ENCODE measurements around the gene INAFM1. TPM values are rescaled to one million over a fixed set of nuclear protein-coding genes. Genes with fewer than 3 reads are reported as not detected.

Gene INAFM1
- total and polyA plus RNA-seq, 3 donors from 2014 or later, result 9.0 to 29.5 (median 20.8) TPM

- Histone ChIP-seq H3K36me3 (ENCODE audit: low read depth, missing control alignments) (no peaks in the 10 kb centered on the region), H3K27me3 (no peaks in the 10 kb centered on the region), H3K9me3 (no peaks in the 10 kb centered on the region), H3K27ac (no peak overlapping the region), H3K4me1 (no peaks in the 10 kb centered on the region), H3K4me3 (no peak overlapping the region)
- WGBS, 2 donors, result 80 to 84% methylated on average over 10 of the region's 10 CpGs
- TF ChIP-seq POLR2A (IDR thresholded peaks at IDR 0.05) (no peak), CTCF (IDR thresholded peaks at IDR 0.05) (no peak)
- no peak for DNase-seq
- intact Hi-C loops (cut with DNase I; ENCODE audit: low total_unique reads), result no loop called here
Measured at GRCh38 chr19:47313754-47314295, 39.1 kb downstream of the INAFM1 start.

DNA sequence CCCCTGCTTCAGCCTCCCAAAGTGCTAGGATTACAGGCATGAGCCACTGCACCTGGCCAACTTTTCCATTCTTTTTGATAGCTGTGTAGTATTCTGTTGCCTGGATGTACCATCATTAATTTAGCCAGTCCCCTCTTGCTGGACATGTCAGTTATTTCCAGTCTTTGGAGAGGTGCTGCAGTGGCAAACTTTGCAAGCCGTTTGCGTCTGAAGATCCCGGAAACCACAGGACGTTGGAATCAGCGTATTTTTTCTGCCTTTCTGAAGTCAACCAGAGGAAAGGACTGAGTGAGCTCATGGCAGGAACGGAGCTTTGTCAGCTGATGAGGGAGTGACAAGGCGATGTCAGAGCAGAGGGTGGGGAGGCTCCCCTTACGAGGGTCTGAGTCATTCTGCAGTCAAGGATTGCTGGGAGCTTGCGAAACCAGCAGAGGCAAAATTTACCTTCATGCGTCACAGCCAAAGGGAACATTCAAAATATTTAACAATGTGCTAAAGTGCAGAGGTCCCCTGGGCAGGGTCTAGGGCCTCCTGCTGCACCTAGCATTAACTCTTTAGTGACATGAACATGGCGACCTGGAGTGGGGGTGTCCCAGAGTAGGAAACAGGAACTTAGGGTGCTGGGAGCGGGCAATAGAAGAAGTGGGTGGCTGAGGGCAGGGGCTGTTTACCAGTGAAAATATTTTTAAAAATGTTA lies 40.6 kb downstream of the INAFM1 start:
- intact Hi-C loops (cut with DNase I; ENCODE audit: low total_unique reads), result no loop called here
- TF ChIP-seq POLR2A (IDR thresholded peaks at IDR 0.05), result no peak
- H3K27ac ChIP-seq, result peak overlapping the region in 1 of 2 donors; percentile 42
- no peak overlapping the region for H3K4me3 ChIP-seq
- no peaks in the 10 kb centered on the region for H3K9me3 ChIP-seq
- WGBS, 2 donors, result 54 to 66% methylated on average over 12 of the region's 12 CpGs
- H3K27me3 ChIP-seq, result no peaks in the 10 kb centered on the region
- DNase-seq, result peak; percentile 42
- H3K4me1 ChIP-seq, result no peaks in the 10 kb centered on the region
- no peaks in the 10 kb centered on the region for H3K36me3 ChIP-seq (ENCODE audit: low read depth, missing control alignments)

- 83 to 89% methylated on average over 4 of the region's 4 CpGs for WGBS, 2 donors
- H3K36me3 ChIP-seq (ENCODE audit: low read depth, missing control alignments), result no peaks in the 10 kb centered on the region
- intact Hi-C loops (cut with DNase I; ENCODE audit: low total_unique reads), result no loop called here
- TF ChIP-seq CTCF (IDR thresholded peaks at IDR 0.05) (no peak), POLR2A (IDR thresholded peaks at IDR 0.05) (no peak)
- no peak overlapping the region for H3K4me3 ChIP-seq
- H3K9me3 ChIP-seq, result no peaks in the 10 kb centered on the region
- H3K27me3 ChIP-seq, result no peaks in the 10 kb centered on the region
- no peak for DNase-seq
- no peak overlapping the region for H3K27ac ChIP-seq
- no peaks in the 10 kb centered on the region for H3K4me1 ChIP-seq
Measured at GRCh38 chr19:47316513-47316912, 41.8 kb downstream of the INAFM1 start.

DNA sequence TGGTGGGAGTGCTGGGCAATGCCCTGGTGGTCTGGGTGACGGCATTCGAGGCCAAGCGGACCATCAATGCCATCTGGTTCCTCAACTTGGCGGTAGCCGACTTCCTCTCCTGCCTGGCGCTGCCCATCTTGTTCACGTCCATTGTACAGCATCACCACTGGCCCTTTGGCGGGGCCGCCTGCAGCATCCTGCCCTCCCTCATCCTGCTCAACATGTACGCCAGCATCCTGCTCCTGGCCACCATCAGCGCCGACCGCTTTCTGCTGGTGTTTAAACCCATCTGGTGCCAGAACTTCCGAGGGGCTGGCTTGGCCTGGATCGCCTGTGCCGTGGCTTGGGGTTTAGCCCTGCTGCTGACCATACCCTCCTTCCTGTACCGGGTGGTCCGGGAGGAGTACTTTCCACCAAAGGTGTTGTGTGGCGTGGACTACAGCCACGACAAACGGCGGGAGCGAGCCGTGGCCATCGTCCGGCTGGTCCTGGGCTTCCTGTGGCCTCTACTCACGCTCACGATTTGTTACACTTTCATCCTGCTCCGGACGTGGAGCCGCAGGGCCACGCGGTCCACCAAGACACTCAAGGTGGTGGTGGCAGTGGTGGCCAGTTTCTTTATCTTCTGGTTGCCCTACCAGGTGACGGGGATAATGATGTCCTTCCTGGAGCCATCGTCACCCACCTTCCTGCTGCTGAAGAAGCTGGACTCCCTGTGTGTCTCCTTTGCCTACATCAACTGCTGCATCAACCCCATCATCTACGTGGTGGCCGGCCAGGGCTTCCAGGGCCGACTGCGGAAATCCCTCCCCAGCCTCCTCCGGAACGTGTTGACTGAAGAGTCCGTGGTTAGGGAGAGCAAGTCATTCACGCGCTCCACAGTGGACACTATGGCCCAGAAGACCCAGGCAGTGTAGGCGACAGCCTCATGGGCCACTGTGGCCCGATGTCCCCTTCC lies 45.5 kb downstream of the INAFM1 start:
- H3K4me3 ChIP-seq, result no peak overlapping the region
- no peaks in the 10 kb centered on the region for H3K4me1 ChIP-seq
- no peak for DNase-seq
- 92 to 93% methylated on average over 46 of the region's 46 CpGs for WGBS, 2 donors
- no peaks in the 10 kb centered on the region for H3K36me3 ChIP-seq (ENCODE audit: low read depth, missing control alignments)
- H3K9me3 ChIP-seq, result no peaks in the 10 kb centered on the region
- H3K27me3 ChIP-seq, result no peaks in the 10 kb centered on the region
- intact Hi-C loops (cut with DNase I; ENCODE audit: low total_unique reads), result no loop called here
- TF ChIP-seq CTCF (IDR thresholded peaks at IDR 0.05), result no peak
- no peak for TF ChIP-seq POLR2A (IDR thresholded peaks at IDR 0.05)
- no peak overlapping the region for H3K27ac ChIP-seq

DNA sequence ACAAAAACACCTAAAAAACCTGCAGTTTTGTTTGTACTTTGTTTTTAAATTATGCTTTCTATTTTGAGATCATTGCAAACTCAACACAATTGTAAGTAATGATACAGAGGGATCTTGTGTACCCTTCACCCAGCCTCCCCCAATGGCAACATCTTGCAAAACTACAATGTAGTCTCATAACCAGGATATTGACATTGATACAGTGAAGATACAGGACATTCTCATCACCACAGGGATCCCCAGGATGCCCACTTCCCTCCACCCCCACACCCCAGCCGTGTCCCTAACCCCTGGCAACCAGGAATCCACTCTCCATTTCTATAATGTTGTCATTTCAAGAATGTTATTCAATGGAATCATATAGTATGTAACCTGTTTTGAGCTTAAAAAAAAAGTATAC lies 46.9 kb downstream of the INAFM1 start:
- Histone ChIP-seq H3K36me3 (ENCODE audit: low read depth, missing control alignments) (no peaks in the 10 kb centered on the region), H3K4me1 (no peaks in the 10 kb centered on the region), H3K27me3 (no peaks in the 10 kb centered on the region), H3K4me3 (no peak overlapping the region), H3K27ac (no peak overlapping the region), H3K9me3 (no peaks in the 10 kb centered on the region)
- intact Hi-C loops (cut with DNase I; ENCODE audit: low total_unique reads), result no loop called here
- WGBS, 2 donors, result 92 to 95% methylated on average over 1 of the region's 1 CpG
- TF ChIP-seq POLR2A (IDR thresholded peaks at IDR 0.05) (no peak), CTCF (IDR thresholded peaks at IDR 0.05) (no peak)
- DNase-seq, result no peak

Data from testis (tissue), 3 donors.